Astrocyte (in vitro differentiated cells and primary cell): ENCODE results near the gene FAM78B. TPM values are rescaled to one million over a fixed set of nuclear protein-coding genes. Genes with fewer than 3 reads are reported as not detected.

Experiments
- DNase-seq: peaks from one replicate; pipeline ENCODE4 v3.0.0-alpha.2; 2010; ENCODE audit warnings: low read depth
- FAIRE-seq: peaks from 2 replicates; lab custom pipeline; 2011; peaks lifted over from hg19 to GRCh38; lab: Jason Lieb, UNC
- H2AFZ ChIP-seq: 2 replicates; pipeline ENCODE4 v1.6.0; 2012; ENCODE audit warnings: low read depth, low read length, inconsistent platforms
- H3K27ac ChIP-seq: 2 replicates; pipeline ENCODE4 v1.5.1; 2011; ENCODE audit warnings: low read depth, low read length, inconsistent platforms
- H3K27me3 ChIP-seq: 2 replicates; pipeline ENCODE4 v1.6.0; 2011; ENCODE audit warnings: low read length, inconsistent platforms; ENCODE audit not compliant: insufficient read depth
- H3K36me3 ChIP-seq: 2 replicates; pipeline ENCODE4 v1.5.1; 2011; ENCODE audit warnings: low read length, inconsistent platforms; ENCODE audit not compliant: insufficient read depth
- H3K4me1 ChIP-seq: 2 replicates; pipeline ENCODE4 v1.5.1; 2011; ENCODE audit warnings: low read length, inconsistent platforms; ENCODE audit not compliant: insufficient read depth
- H3K4me2 ChIP-seq: 2 replicates; pipeline ENCODE4 v1.6.0; 2012; ENCODE audit warnings: low read length, inconsistent platforms
- H3K4me3 ChIP-seq: 2 replicates; pipeline ENCODE4 v1.5.1; 2011; ENCODE audit warnings: low read depth, mild to moderate bottlenecking, low read length, inconsistent platforms; ENCODE audit not compliant: insufficient read depth
- H3K79me2 ChIP-seq: 2 replicates; pipeline ENCODE4 v1.6.0; 2012; ENCODE audit warnings: mild to moderate bottlenecking, low read length, inconsistent platforms; ENCODE audit not compliant: insufficient read depth
- H3K9ac ChIP-seq: 2 replicates; pipeline ENCODE4 v1.6.0; 2012; ENCODE audit warnings: mild to moderate bottlenecking, low read length, inconsistent platforms
- H3K9me3 ChIP-seq: 2 replicates; pipeline ENCODE4 v1.5.1; 2012; ENCODE audit warnings: low read depth, mild to moderate bottlenecking, low read length, inconsistent platforms; ENCODE audit not compliant: insufficient read depth
- H4K20me1 ChIP-seq: 2 replicates; pipeline ENCODE4 v1.6.0; 2012; ENCODE audit warnings: low read length, inconsistent platforms; ENCODE audit not compliant: insufficient read depth
- H3K27ac Mint-ChIP-seq: one replicate; pipeline ENCODE4 v1.8.0; 2021; ENCODE audit warnings: mild to moderate bottlenecking, mixed read lengths; ENCODE audit not compliant: unreplicated experiment
- H3K27me3 Mint-ChIP-seq: one replicate; pipeline ENCODE4 v1.8.0; 2021; ENCODE audit warnings: low read depth, mixed read lengths; ENCODE audit not compliant: unreplicated experiment
- H3K36me3 Mint-ChIP-seq: one replicate; pipeline ENCODE4 v1.8.0; 2021; ENCODE audit warnings: low read depth, mixed read lengths; ENCODE audit not compliant: unreplicated experiment
- H3K4me1 Mint-ChIP-seq: one replicate; pipeline ENCODE4 v1.8.0; 2021; ENCODE audit warnings: low read depth, mixed read lengths; ENCODE audit not compliant: unreplicated experiment
- H3K4me3 Mint-ChIP-seq: one replicate; pipeline ENCODE4 v1.8.0; 2021; ENCODE audit warnings: mild to moderate bottlenecking, moderate library complexity, mixed read lengths; ENCODE audit not compliant: unreplicated experiment
- H3K9me3 Mint-ChIP-seq: one replicate; pipeline ENCODE4 v1.8.0; 2021; ENCODE audit warnings: mild to moderate bottlenecking, mixed read lengths; ENCODE audit not compliant: unreplicated experiment
- EZH2 ChIP-seq: IDR thresholded peaks from 2 replicates; pipeline ENCODE4 v1.6.1; 2012; ENCODE audit warnings: mild to moderate bottlenecking, low read length, inconsistent platforms; ENCODE audit not compliant: insufficient read depth
- total RNA-seq: library from RNA; stranded (reverse); gene quantifications from 2 replicates; pipeline ENCODE4 v1.2.1, GENCODE V29; 2021
- TF ChIP-seq, protein P1 (sequence below): IDR thresholded peaks from 2 replicates; pipeline ENCODE4 v1.5.1; 2011; ENCODE audit warnings: low read depth, mild to moderate bottlenecking, inconsistent platforms, low read length, moderate library complexity; ENCODE audit not compliant: insufficient read depth

Gene FAM78B
- total RNA-seq, 1 donor from 2014 or later, result 0.20 TPM

DNA sequence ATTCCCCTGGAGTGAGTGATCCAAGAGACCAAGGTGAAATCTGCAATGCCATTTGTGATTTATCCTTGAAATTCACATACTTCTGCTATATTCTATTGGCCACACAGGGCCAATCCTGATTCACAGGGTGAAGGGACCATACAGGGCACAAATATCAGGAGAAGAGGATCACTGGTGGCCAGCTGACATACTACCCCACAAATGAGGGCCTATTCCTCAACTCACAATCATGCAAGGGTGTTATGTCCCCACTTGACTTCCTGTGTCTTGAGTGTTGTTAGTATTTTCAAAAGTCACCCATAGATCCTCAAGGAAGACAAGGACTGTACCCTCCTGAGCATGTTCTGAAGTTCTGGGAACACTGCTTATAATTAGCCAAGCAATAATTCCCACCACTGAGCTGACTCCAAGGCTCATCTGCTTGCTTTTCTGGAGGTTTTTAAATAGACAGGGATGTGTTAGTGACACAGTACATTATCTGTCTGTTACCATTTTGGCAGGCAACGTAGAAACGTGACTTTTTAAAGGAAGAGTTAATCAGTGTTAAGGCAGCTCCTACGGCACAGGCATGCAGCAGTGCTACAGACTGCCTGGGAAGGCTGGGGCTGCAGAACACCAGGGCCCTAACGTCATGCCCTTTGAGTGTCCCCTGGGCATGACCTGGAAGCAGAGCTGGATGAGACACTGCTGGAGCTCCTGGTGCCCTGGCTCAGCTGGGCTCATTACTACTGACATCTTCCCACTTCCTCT lies 137.4 kb downstream of the FAM78B start:
- Histone ChIP-seq H3K4me2 (no peak overlapping the region), H3K9ac (no peak overlapping the region), H2AFZ (no peak overlapping the region), H3K27me3 (no peaks in the 10 kb centered on the region), H3K4me3 (no peak overlapping the region), H3K27ac (no peak overlapping the region), H3K36me3 (no peaks in the 10 kb centered on the region), H3K79me2 (no peaks in the 10 kb centered on the region), H3K9me3 (no peaks in the 10 kb centered on the region), H4K20me1 (no peaks in the 10 kb centered on the region), H3K4me1 (no peaks in the 10 kb centered on the region)
- TF ChIP-seq, protein P1, sequence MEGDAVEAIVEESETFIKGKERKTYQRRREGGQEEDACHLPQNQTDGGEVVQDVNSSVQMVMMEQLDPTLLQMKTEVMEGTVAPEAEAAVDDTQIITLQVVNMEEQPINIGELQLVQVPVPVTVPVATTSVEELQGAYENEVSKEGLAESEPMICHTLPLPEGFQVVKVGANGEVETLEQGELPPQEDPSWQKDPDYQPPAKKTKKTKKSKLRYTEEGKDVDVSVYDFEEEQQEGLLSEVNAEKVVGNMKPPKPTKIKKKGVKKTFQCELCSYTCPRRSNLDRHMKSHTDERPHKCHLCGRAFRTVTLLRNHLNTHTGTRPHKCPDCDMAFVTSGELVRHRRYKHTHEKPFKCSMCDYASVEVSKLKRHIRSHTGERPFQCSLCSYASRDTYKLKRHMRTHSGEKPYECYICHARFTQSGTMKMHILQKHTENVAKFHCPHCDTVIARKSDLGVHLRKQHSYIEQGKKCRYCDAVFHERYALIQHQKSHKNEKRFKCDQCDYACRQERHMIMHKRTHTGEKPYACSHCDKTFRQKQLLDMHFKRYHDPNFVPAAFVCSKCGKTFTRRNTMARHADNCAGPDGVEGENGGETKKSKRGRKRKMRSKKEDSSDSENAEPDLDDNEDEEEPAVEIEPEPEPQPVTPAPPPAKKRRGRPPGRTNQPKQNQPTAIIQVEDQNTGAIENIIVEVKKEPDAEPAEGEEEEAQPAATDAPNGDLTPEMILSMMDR, result no peak
- TF ChIP-seq EZH2, result no peak
- peaks cover 2% of the 10 kb centered on the region for H3K9me3 Mint-ChIP-seq
- DNase-seq, result no peak
- no peaks in the 10 kb centered on the region for H3K36me3 Mint-ChIP-seq
- FAIRE-seq, result no peak
- H3K27me3 Mint-ChIP-seq, result peaks cover 27% of the 10 kb centered on the region
- H3K4me3 Mint-ChIP-seq, result no peak overlapping the region
- H3K4me1 Mint-ChIP-seq, result no peaks in the 10 kb centered on the region
- no peak overlapping the region for H3K27ac Mint-ChIP-seq

GRCh38 chr1:166026555-166026954 lies 140.2 kb downstream of the FAM78B start:
- Histone ChIP-seq H3K27ac (no peak overlapping the region), H3K4me2 (no peak overlapping the region), H3K27me3 (no peaks in the 10 kb centered on the region), H4K20me1 (no peaks in the 10 kb centered on the region), H3K36me3 (no peaks in the 10 kb centered on the region), H3K4me3 (no peak overlapping the region), H3K9ac (no peak overlapping the region), H3K9me3 (no peaks in the 10 kb centered on the region), H3K4me1 (no peaks in the 10 kb centered on the region), H3K79me2 (no peaks in the 10 kb centered on the region), H2AFZ (no peak overlapping the region)
- no peak for FAIRE-seq
- Mint-ChIP-seq H3K27me3 (peaks cover 27% of the 10 kb centered on the region), H3K9me3 (no peaks in the 10 kb centered on the region), H3K27ac (no peak overlapping the region), H3K4me1 (no peaks in the 10 kb centered on the region), H3K4me3 (no peak overlapping the region), H3K36me3 (no peaks in the 10 kb centered on the region)
- TF ChIP-seq, protein P1, result no peak
- DNase-seq, result no peak

DNA sequence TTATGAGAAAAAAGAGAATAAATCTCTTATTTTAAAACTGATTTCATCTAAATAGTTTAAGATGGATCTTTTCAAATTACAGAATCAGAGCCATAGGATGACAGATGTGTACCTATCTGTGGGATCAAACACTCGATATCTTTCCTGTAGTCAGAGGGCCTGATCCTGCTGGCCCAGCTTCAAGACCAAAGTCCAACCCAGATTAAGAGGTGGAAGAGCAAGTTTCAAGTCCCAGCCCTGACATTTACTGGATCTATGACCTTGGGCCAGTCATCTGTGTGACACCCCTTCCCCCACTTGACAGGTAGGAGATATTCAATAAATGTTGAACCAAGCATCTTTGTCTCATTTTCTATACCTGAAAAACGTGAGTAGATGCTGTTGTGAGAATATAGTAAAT lies 140.7 kb downstream of the FAM78B start:
- Histone ChIP-seq H3K27ac (no peak overlapping the region), H3K4me3 (no peak overlapping the region), H3K4me1 (no peaks in the 10 kb centered on the region), H3K4me2 (no peak overlapping the region), H3K9me3 (no peaks in the 10 kb centered on the region), H4K20me1 (no peaks in the 10 kb centered on the region), H3K36me3 (no peaks in the 10 kb centered on the region), H2AFZ (no peak overlapping the region), H3K79me2 (no peaks in the 10 kb centered on the region), H3K9ac (no peak overlapping the region), H3K27me3 (no peaks in the 10 kb centered on the region)
- no peak for DNase-seq
- H3K9me3 Mint-ChIP-seq, result no peaks in the 10 kb centered on the region
- no peaks in the 10 kb centered on the region for H3K36me3 Mint-ChIP-seq
- no peak overlapping the region for H3K27ac Mint-ChIP-seq
- FAIRE-seq, result no peak
- TF ChIP-seq, protein P1, result no peak
- no peak overlapping the region for H3K4me3 Mint-ChIP-seq
- H3K4me1 Mint-ChIP-seq, result no peaks in the 10 kb centered on the region
- peaks cover 27% of the 10 kb centered on the region for H3K27me3 Mint-ChIP-seq
